LNCAP (cell line): ENCODE data around the gene TMUB1.

Experiments used
- TF ChIP-seq, protein P1 (sequence below): fragments of 450-650 bp; IDR thresholded peaks from 2 replicates; pipeline ENCODE4 v1.5.1; 2017; ENCODE audit warnings: mild to moderate bottlenecking

TMUB1 gene, protein sequence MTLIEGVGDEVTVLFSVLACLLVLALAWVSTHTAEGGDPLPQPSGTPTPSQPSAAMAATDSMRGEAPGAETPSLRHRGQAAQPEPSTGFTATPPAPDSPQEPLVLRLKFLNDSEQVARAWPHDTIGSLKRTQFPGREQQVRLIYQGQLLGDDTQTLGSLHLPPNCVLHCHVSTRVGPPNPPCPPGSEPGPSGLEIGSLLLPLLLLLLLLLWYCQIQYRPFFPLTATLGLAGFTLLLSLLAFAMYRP

GRCh38 chr7:151083071-151083823, at the start of gene TMUB1:
Gene TMUB1 (minus strand): TSS chr7:151083493. CDS start chr7:151082563, 930 bp downstream.
- TF ChIP-seq, protein P1, sequence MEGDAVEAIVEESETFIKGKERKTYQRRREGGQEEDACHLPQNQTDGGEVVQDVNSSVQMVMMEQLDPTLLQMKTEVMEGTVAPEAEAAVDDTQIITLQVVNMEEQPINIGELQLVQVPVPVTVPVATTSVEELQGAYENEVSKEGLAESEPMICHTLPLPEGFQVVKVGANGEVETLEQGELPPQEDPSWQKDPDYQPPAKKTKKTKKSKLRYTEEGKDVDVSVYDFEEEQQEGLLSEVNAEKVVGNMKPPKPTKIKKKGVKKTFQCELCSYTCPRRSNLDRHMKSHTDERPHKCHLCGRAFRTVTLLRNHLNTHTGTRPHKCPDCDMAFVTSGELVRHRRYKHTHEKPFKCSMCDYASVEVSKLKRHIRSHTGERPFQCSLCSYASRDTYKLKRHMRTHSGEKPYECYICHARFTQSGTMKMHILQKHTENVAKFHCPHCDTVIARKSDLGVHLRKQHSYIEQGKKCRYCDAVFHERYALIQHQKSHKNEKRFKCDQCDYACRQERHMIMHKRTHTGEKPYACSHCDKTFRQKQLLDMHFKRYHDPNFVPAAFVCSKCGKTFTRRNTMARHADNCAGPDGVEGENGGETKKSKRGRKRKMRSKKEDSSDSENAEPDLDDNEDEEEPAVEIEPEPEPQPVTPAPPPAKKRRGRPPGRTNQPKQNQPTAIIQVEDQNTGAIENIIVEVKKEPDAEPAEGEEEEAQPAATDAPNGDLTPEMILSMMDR: no peak

DNA sequence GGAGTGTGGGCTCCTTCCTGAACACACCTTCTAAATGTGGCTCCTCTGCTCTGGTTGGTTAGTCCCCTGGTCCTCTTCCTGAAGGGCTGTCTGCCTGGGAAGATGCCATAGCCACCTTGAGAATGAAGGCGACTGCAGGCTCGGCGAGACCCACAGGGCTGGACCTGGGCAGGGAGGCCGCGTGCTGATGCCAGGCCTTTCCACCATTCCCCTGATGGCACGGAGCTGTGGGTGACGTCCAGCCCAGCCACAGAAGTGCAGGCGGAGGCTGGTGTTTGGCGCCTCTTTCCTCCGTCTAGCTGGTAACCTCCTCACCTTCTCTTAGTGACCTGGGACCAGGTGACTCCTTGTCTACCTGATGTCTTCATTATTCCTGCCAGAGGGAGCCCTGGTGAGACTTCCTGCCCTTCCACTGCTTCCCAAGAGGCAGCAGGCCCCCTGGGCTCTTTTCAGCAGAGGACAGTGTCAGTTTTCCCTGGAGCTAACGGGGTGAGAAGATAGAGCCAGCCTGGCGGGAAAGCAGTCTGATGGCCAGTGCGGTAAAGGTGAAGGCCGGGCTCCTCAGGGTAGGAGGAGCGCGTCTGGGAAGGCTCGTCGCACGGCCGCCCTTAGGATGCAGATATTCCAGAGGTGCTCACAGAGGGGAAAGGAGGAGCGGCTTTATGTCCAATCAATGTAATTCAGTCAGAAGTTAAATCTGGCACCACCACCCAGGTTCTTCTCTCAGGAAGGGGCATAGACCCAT, 49.3 kb upstream of the TMUB1 start:
- TF ChIP-seq, protein P1: no peak

DNA sequence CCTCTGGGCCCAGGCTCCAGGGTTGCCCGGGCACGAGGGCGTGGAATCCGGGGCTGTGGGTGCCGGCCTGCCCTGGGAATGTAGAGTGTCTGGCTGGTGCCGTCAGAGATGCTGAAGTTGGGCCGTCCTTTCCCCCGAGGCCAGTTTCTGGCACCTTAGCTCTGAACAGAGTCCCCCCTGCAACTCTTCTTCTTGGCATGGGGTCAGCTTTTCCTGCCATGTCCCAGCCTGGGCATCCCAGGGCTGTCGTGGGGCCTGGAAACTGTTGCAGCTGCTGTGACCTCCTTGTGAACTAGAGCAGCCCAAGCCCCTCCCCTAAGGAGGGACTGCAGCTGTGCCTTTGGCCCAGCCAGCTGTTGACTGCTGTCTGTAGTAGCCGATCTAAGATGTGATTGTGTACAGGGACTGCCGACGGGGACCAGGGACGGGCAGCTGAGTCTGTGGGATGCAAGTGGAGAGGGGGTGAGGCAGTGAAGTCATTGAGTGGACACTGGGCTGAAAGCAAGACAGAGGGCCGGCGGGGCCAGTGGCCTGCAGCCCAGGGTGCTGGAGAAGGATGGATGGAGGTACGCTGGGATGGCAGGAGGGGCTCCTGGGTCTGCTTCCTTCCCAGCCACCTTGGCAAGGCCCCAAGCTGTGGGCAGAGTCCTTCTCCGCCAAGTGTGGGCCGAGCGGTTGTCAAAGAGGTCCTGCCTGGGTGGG, 48.5 kb upstream of the TMUB1 start:
- TF ChIP-seq, protein P1: no peak

DNA sequence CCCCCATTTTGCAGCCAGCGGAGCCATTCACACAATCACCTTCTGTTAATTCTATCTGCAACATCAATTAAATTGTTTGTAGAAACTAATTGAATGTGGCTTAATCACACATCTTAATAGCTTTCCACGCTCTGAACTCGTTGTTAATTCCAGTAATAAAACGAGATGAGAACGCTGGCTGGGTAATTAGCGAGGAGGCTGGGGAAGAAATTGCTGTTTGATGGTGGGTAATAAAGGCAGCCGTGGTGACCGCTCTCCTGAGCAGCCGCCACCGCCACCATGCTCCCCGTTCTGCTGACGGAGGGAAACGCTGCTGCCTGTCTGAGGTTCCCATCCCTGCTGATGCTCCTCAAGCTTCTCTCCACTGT, 47.9 kb upstream of the TMUB1 start:
- TF ChIP-seq, protein P1: no peak

- TF ChIP-seq, protein P1: no peak
Measured at GRCh38 chr7:151130741-151131157, 47.5 kb upstream of the TMUB1 start.

DNA sequence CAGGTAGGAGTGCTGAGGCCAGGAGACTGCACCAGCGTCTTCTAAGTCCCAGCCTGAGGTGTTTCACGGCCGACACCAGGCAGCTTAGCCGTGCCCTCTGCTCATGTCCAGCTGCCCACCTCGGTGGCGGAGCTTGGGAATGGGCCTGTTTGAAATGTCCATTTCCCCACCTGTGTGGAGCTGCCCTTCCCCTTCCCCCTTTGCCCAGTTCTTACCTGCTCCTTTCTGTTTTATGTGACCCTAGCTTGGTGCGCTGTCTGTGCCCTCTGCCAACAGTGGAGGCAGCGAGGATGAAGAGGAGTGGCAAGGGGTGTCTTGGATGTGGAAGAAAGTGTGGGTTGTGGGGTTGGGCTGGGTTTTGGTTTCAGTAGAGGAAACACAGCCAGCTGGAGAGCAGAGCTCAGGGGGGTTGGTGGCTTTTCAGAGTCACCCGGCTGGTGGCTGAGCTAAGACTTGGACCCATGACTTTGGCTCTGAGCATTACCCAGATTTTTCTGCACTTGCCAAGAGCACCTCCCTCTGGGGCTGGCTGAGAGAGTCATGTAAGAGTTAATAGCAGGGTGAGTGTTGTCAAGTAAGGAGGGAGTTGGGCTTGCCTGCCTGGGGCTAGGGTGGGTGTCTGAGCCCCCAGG, 46.8 kb upstream of the TMUB1 start:
- TF ChIP-seq, protein P1: no peak
